NCI-H510A treated with DMSO at 0.1 percent for 48 hours (cell line): ENCODE data around the gene EXOC4.

Experiments
- DNase-seq: peaks from one replicate; lab custom pipeline; 2025; lab: John Stamatoyannopoulos, UW

Gene EXOC4

DNA sequence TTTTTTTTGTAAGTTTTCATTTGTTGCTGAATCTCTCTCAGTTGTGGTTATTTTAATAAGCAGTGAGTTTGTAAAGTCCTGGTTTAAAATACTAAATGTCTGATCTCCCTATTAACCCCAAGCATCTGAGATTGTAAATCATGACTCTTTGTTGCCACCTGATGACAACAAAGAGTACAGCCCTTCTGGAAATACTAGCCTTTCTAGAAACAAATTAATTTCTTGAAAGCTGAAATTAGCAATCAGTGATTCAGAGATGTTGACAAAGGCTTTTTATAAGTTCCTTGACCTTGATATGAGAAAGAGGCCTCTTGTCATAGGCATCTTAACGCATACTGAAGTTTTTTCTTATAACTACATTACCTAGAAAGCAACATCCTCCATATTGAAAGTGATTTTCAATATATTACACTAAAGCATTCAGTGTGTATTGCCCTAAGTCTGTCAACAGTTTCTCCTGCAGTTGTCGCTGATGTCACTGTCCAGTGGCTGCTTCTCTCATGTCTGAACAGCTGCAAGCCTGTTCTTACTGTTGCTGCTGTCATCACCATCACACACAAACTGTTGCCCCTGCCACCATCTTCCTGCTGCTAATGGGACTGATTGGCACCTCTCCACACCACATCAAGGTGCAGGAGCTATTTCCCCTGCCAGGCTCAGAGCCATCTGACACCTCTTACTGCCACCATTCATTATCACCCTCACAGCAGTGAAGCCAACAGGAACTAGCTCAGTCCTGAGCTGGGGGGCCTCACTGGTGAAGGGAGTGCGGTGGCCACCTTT is 779.1 kb downstream of the EXOC4 start:
- DNase-seq: no peak

- DNase-seq: no peak
These were observed 781.8 kb downstream of the EXOC4 start for GRCh38 chr7:134034652-134035051.

DNA sequence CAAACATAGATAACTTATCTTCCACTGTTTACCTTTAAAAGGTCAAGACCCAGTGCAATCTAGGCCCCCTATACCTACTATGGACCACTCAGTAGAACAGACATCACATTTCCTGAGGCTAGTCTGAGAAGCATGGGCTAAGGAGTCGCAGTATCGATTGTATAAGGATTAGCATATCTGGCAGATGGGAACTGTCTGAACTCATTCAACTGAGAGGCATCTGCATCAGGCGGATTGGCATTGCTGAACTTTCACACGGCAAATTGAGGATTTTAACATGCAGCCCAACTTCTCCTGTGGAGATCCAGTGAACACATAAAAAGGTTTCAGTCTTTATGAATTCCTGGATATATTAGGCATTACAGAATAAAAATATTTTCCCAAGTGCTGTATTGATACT is 785.1 kb downstream of the EXOC4 start:
- DNase-seq: no peak

DNA sequence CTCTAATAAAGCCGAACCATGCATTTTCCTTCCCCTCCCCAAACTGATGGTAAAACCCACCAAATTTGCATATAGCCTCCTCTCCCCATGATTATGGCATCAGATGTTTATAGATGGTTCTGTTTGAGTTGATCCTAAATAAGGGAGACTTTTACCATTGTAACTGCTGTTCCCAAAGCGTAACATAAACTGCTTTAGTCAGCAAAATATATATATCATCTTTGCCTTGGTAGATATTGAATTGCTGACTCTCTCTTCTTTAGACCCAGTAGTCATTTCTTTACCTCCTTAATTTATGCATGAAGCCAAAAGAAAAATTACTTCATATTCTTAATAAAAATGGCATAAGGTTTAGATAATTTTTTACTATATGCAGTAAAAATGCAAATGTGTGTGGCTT is 788.1 kb downstream of the EXOC4 start:
- no peak for DNase-seq

- DNase-seq: no peak
These were observed 788.6 kb downstream of the EXOC4 start for GRCh38 chr7:134041477-134041876.

GRCh38 chr7:134042307-134042706 is 789.4 kb downstream of the EXOC4 start:
- DNase-seq: no peak

- no peak for DNase-seq
These were observed 791.8 kb downstream of the EXOC4 start for GRCh38 chr7:134044682-134045081.

GRCh38 chr7:134045716-134046115 is 792.8 kb downstream of the EXOC4 start:
- no peak for DNase-seq

GRCh38 chr7:134046594-134047128 is 793.8 kb downstream of the EXOC4 start:
- DNase-seq: no peak

DNA sequence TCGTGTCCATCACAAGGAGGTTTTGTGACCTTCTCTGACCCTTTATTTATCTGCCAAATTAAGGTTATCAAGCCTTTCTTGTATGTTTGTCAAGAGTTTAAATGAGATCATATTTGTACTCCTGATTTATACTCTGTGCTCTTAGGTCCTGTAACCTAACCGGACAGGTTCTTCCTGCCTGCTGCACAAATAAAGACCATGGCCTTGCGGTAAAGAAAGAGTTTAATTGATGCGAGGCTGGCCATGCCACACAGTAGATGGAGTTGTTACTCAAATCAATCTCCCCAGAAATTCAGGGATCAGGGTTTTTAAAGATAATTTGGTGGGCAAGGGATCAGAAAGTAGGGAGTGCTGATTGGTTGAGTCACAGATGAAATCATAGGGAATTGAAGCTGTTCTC is 794.8 kb downstream of the EXOC4 start:
- no peak for DNase-seq

GRCh38 chr7:134048166-134048565 is 795.3 kb downstream of the EXOC4 start:
- no peak for DNase-seq

GRCh38 chr7:134051020-134051419 is 798.1 kb downstream of the EXOC4 start:
- DNase-seq: no peak

DNA sequence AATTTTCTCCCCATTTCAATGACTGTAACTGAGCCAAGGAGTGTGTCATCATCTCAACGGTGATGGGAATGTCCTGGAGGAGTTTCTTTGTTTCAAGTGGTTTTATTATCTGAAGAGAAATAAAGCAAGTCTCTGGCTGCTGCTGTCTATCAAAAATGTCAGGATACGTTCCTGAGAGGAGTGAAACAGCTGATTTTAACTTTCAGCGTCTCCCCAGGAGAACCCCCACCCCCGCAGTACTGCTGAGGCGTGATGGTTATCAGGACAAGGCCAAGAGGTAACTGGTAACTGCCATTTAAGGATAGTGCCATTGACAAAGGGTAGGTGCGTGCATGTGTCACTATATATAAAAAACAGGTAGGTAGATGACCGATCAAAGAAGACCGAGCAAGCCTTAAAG is 803.9 kb downstream of the EXOC4 start:
- DNase-seq: no peak

DNA sequence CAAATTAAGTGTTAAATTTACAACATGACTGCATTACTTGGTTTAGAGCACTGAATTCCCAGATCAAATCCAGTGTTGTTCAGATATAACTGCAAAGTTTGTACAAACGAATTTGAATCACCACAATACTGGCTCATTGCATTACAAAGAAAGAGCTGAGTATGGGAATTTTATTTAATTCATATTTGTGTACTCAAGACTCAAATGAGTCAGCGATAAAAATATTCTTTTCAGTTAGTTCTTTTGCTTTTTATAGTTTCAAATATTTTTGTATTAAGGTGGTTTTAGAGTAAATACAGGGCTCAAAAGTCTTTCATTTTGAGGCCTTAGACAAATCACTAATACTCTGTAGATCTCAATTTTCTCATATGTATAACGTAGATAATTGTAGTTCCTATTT is 805.6 kb downstream of the EXOC4 start:
- no peak for DNase-seq

GRCh38 chr7:134058980-134059379 is 806.1 kb downstream of the EXOC4 start:
- no peak for DNase-seq

DNA sequence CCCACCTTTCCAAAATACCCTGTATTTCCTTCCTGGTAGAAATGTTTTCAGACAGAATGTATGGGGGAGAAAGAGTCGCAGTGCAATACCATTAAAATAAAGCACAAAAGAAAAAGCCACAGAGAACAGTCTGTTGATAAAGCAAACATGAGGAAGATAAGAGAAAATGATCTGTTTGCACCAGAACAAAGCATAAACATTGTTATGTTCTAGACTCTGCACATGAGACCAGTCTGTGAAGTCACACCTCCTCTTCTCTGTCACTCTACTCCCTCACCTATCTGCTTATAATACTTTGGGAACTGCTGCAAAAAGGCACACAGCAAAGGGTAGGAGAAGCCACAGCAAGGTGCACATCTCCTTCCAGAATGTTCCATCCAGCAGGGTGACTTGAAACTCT is 807.0 kb downstream of the EXOC4 start:
- no peak for DNase-seq

DNA sequence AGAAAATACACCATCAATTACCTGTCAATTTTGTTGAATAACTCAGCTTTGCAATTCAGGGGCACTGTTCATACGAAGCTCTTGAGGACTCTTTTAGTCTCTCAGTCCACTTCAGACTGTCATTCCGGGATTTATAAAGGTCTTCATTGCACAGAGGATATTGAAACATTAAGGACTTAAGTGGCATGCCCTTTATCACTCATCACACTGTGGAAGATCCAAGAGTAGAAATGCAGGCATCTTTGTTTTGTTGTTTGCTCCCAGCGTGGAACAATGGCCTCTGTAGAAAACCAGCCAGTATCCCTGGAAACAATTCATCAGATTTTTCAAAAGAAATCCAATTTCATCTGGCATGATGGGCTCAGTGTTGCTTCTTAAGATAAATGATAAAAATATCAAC is 808.0 kb downstream of the EXOC4 start:
- no peak for DNase-seq

- no peak for DNase-seq
These were observed 809.6 kb downstream of the EXOC4 start for GRCh38 chr7:134062460-134062859.

DNA sequence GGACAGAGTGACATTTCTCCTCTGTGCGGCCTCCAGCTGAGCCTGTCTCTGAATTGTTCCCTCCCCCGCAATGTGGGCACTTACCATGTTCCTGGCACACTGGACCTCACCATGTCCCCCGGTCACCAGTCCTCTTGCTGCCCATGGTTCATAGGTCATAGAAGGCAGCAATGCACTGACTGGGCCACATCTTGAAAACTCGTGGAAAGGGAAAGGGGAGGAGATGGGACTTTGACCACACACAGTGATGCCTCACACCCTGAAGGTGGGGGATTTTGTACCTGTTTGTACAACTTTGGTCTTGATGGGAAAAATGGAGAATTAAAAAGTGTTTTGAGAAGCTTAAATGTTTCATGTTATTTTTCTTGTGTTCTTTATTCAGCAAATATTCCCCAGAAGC is 812.5 kb downstream of the EXOC4 start:
- no peak for DNase-seq

GRCh38 chr7:134067164-134067563 is 814.3 kb downstream of the EXOC4 start:
- no peak for DNase-seq

DNA sequence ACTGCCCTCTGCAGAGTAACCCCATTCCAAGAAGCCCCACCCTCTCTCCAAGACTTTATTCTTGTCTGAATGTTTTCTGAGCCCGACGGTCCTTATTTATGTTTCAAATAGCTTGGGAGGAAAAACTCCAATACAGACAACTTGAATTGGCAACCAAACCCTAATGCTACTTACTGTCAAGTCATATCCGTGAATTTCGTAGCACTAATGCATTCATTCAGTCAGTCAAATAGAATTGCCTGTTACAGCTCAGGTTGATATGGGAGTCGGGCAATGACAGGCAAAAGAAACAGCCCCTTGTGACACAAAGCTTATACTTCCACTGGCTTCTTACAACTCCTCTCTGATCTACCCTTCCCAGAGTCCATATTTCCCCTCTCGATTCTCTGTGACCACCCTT is 815.8 kb downstream of the EXOC4 start:
- no peak for DNase-seq

- no peak for DNase-seq
These were observed 816.3 kb downstream of the EXOC4 start for GRCh38 chr7:134069187-134069586.

GRCh38 chr7:134070673-134071072 is 817.8 kb downstream of the EXOC4 start:
- DNase-seq: no peak
